Stimulated activated CD4-positive, alpha-beta T cell treated with anti-CD3 and anti-CD28 coated beads, Interleukin-12 subunit alpha, Interleukin-12 subunit beta, amount 100 ng/mL, for 24 hours (primary cell): ENCODE data around the gene ADAMTS17.

Experiments used
- DNase-seq, 2 experiments: peaks; one replicate each; pipeline ENCODE4 v3.0.0-alpha.2; 2020; ENCODE audit warnings: low read depth in 2 of 2

ADAMTS17 gene

GRCh38 chr15:100112061-100112420 lies 229.7 kb downstream of the ADAMTS17 start:
- DNase-seq, result no peak

- peak in 1 of 2 experiments; percentile 42 for DNase-seq
Observed at GRCh38 chr15:100111125-100112060, 230.4 kb downstream of the ADAMTS17 start.

- no peak for DNase-seq
Observed at GRCh38 chr15:100109486-100110035, 232.2 kb downstream of the ADAMTS17 start.

GRCh38 chr15:100108846-100109245 lies 232.9 kb downstream of the ADAMTS17 start:
- no peak for DNase-seq

- no peak for DNase-seq
Observed at GRCh38 chr15:100108346-100108745, 233.4 kb downstream of the ADAMTS17 start.

GRCh38 chr15:100107606-100108225 lies 234.1 kb downstream of the ADAMTS17 start:
- DNase-seq, result no peak

GRCh38 chr15:100107151-100107550 lies 234.6 kb downstream of the ADAMTS17 start:
- DNase-seq, result no peak

GRCh38 chr15:100106732-100107131 lies 235.0 kb downstream of the ADAMTS17 start:
- DNase-seq, result no peak

GRCh38 chr15:100105101-100105500 lies 236.7 kb downstream of the ADAMTS17 start:
- no peak for DNase-seq

- no peak for DNase-seq
Observed at GRCh38 chr15:100104245-100104644, 237.5 kb downstream of the ADAMTS17 start.

- no peak for DNase-seq
Observed at GRCh38 chr15:100103828-100104227, 237.9 kb downstream of the ADAMTS17 start.

GRCh38 chr15:100101426-100102089 lies 240.2 kb downstream of the ADAMTS17 start:
- DNase-seq, result no peak

- DNase-seq, result no peak
Observed at GRCh38 chr15:100100926-100101325, 240.8 kb downstream of the ADAMTS17 start.

GRCh38 chr15:100099976-100100375 lies 241.8 kb downstream of the ADAMTS17 start:
- no peak for DNase-seq

- no peak for DNase-seq
Observed at GRCh38 chr15:100098705-100099104, 243.1 kb downstream of the ADAMTS17 start.

GRCh38 chr15:100097342-100098127 lies 244.2 kb downstream of the ADAMTS17 start:
- DNase-seq, result no peak

GRCh38 chr15:100096700-100097099 lies 245.1 kb downstream of the ADAMTS17 start:
- no peak for DNase-seq

- no peak for DNase-seq
Observed at GRCh38 chr15:100096248-100096600, 245.6 kb downstream of the ADAMTS17 start.

- DNase-seq, result no peak
Observed at GRCh38 chr15:100095541-100096247, 246.1 kb downstream of the ADAMTS17 start.

GRCh38 chr15:100094127-100094510 lies 247.7 kb downstream of the ADAMTS17 start:
- no peak for DNase-seq
